ENCODE data around the gene EID1.

GRCh38 chr15:48868536-48868935 lies 9.4 kb upstream of the EID1 start:
- TF ChIP-seq CTCF (IDR thresholded peaks at IDR 0.05; ENCODE audit: low read length) (no peak), EZH2 (optimal IDR thresholded peaks at IDR 0.05; ENCODE audit: low read depth, low read length) (no peak)

Data from MM.1S (cell line).